Heart right ventricle (tissue), 16 donors: ENCODE results near the gene SEZ6. TPM values are rescaled to one million over a fixed set of nuclear protein-coding genes. Genes with fewer than 3 reads are reported as not detected.

Experiments
- ATAC-seq, 8 donors: fragments of 200-7000 bp; cut with Tn5 transposase; one replicate each; pipeline ENCODE4 v1.9.1; 2020; ENCODE audit warnings: mild to moderate bottlenecking in 8 of 8, moderate library complexity in 8 of 8, moderate number of reproducible peaks in 1 of 8
- DNase-seq, 2 donors: peaks; one replicate each; pipeline ENCODE4 v3.0.0-alpha.2; 2020
- H3K27ac ChIP-seq, 10 donors: fragments of 200-600 bp; sonication (generic) in 2 of 10; one replicate each; pipeline versions ENCODE4 v1.5.0 to v1.8.0; 2020 to 2022; ENCODE audit warnings: mild to moderate bottlenecking in 3 of 10
- H3K27me3 ChIP-seq, 7 donors: fragments of 200-600 bp; one replicate each; pipeline ENCODE4 v1.8.0; 2021 to 2022; ENCODE audit warnings: mild to moderate bottlenecking in 2 of 7
- H3K36me3 ChIP-seq, 9 donors: fragments of 200-600 bp; sonication (generic) in 1 of 9; one replicate each; pipeline versions ENCODE4 v1.5.0 to v1.8.0; 2020 to 2022; ENCODE audit warnings: mild to moderate bottlenecking in 2 of 9
- H3K4me1 ChIP-seq, 9 donors: fragments of 200-600 bp; sonication (generic) in 1 of 9; one replicate each; pipeline versions ENCODE4 v1.5.0 to v1.8.0; 2020 to 2022; ENCODE audit warnings: mild to moderate bottlenecking in 4 of 9
- H3K4me3 ChIP-seq, 10 donors: fragments of 200-600 bp; sonication (generic) in 2 of 10; one replicate each; pipeline versions ENCODE4 v1.5.0 to v1.8.0; 2020 to 2022; ENCODE audit warnings: mild to moderate bottlenecking in 7 of 10, moderate library complexity in 2 of 10
- H3K9me3 ChIP-seq, 11 donors: fragments of 200-600 bp in 10 of 11; sonication (generic) in 2 of 11; one replicate each; pipeline versions ENCODE4 v1.5.0 to v1.8.0; 2013 to 2022; ENCODE audit warnings: mild to moderate bottlenecking in 2 of 11, control low read depth in 1 of 11, moderate library complexity in 1 of 11
- CTCF ChIP-seq, 9 donors: fragments of 200-600 bp; sonication (generic) in 2 of 9; IDR thresholded peaks; one replicate each; pipeline versions ENCODE4 v1.5.0 to v1.8.0; 2021 to 2022; ENCODE audit warnings: antibody characterized with exemption in 9 of 9, mild to moderate bottlenecking in 5 of 9, moderate library complexity in 1 of 9
- WGBS, 2 donors: extraction: QIAGEN DNeasy Blood & Tissue Kit; methylation state at CpG; one replicate each; pipeline ENCODE4 v1.1.7; 2013; ENCODE audit warnings: inconsistent platforms in 1 of 2; 5-methylcytosine and 5-hydroxymethylcytosine counted together
- intact Hi-C, 10 donors: fragments of 100-400 bp; cut with DNase I; formaldehyde crosslinking; loops; one replicate each; pipeline versions ENCODE4 v1.11.1 to v1.14.2; 2022
- polyA plus RNA-seq, 2 donors: library from polyadenylated mRNA; stranded (reverse); fragments of 200-250 nt; gene quantifications; one replicate each; pipeline ENCODE4 v1.2.3, GENCODE V29; 2013
- total RNA-seq, 10 donors: library from RNA; stranded (reverse); fragmentation: NEBNext Ultra II Directional in 3 of 10; extraction: Animal tissue kit (Norgen Biotek cat#: 25700) in 3 of 10; gene quantifications; one replicate each; pipeline versions ENCODE4 v1.2.1 to v1.2.4, GENCODE V29; 2021 to 2023
- donor health status: Arrhythmogenic right ventricular cardiomyopathy.
- donor health status: ischemic (EF 13 %, LVEDD 7.1; RV severe dilation, severe dysfunction).
- donor health status: healthy with polysubstance abuse.
- donor health status: DM: no; HTN: yes; CAD: no.
- donor health status: DM: no; HTN: no; CAD: no.
- donor health status: ischemic (EF 25% LVEDD 6.9; RV normal size, moderate dysfunction).
- donor health status: ischemic (EF 25% LVEDD 5.7; RV mildly dilated, moderate dysfunction).
- donor health status: healthy.
- donor health status: DM: yes; HTN: yes; CAD: no.
- donor health status: Ischemic cardiomyopathy.
- donor health status: ischemic (EF 35%, LVEDD 5.7; RV mildly dilated, moderate dysfunction).
- donor health status: nonischemic (EF 11% LVEDD 7.7; RV severe dilation, severe dysfunction).
- donor health status: DM: yes; HTN: yes; CAD: no.
- donor health status: PGD.
- donor health status: ischemic (EF 29% LVEDD 5.4; RV normal size, mild dysfunction).
- donor health status: nonischemic (EF 23%, LVEDD 6.1; RV moderate dilation, normal function).

SEZ6 gene
- total and polyA plus RNA-seq, 12 donors, result not detected

- Histone ChIP-seq H3K4me1 (peaks cover 27 to 98% (median 81%) of the 10 kb centered on the region in 9 donors), H3K27ac (no peak overlapping the region), H3K4me3 (no peak overlapping the region), H3K9me3 (no peaks in the 10 kb centered on the region), H3K27me3 (no peaks in the 10 kb centered on the region), H3K36me3 (peaks cover 0 to 58% (median 0%) of the 10 kb centered on the region in 9 donors)
- 88 to 93% methylated on average over 2 of the region's 2 CpGs for WGBS, 2 donors
- DNase-seq (no peak), ATAC-seq (no peak)
- intact Hi-C loops, result loop anchor here in 2 of 10 donors (10.0 kb wide), 1 partner anchor 98 kb away; the partner anchor contains the start of gene FAM222B (in 2 of the 2)
- no peak for TF ChIP-seq CTCF (IDR thresholded peaks at IDR 0.05)
Measured at GRCh38 chr17:28942925-28943324, 62.9 kb downstream of the SEZ6 start.

- Histone ChIP-seq H3K27ac (peak overlapping the region in 6 of 10 donors; percentile 18 to 66 (median 36)), H3K9me3 (no peaks in the 10 kb centered on the region), H3K36me3 (peaks cover 0 to 44% (median 0%) of the 10 kb centered on the region in 9 donors), H3K27me3 (no peaks in the 10 kb centered on the region), H3K4me1 (peaks cover 22 to 98% (median 81%) of the 10 kb centered on the region in 9 donors), H3K4me3 (no peak overlapping the region)
- 82 to 85% methylated on average over 1 of the region's 1 CpG for WGBS, 2 donors
- DNase-seq (no peak), ATAC-seq (no peak)
- intact Hi-C loops, result loop anchor here in 2 of 10 donors (10.0 kb wide), 1 partner anchor 96 kb away; the partner anchor contains the start of gene FAM222B (in 2 of the 2)
- TF ChIP-seq CTCF (IDR thresholded peaks at IDR 0.05), result no peak
Measured at GRCh38 chr17:28941251-28941650, 64.6 kb downstream of the SEZ6 start.

DNA sequence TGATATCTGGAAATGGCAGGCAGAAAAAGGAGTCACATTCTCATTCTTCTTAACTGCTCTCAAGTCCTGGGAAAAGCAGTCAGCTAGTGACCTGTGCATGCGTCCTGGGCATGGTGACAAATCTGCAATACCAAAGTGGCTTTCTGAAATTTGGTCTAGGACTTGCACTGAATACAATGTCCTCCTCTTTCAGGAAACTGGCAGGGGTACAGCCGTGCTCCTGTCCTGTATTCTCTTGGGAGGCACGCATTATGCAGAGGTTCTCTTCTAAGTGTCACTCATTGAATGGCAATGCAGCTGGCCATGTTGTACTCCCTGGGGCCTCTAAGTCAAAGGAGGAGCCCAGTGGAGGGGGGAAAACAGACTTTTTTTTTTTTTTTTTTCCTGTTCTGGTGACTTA, 65.2 kb downstream of the SEZ6 start:
- 10 to 14% methylated on average over 3 of the region's 3 CpGs for WGBS, 2 donors
- H3K4me1 ChIP-seq, result peaks cover 22 to 98% (median 81%) of the 10 kb centered on the region in 9 donors
- intact Hi-C loops, result loop anchor here in 2 of 10 donors (10.0 kb wide), 1 partner anchor 96 kb away; the partner anchor contains the start of gene FAM222B (in 2 of the 2)
- DNase-seq (no peak), ATAC-seq (peak in 7 of 8 donors; percentile 19 to 86 (median 64))
- H3K27me3 ChIP-seq, result no peaks in the 10 kb centered on the region
- no peak for TF ChIP-seq CTCF (IDR thresholded peaks at IDR 0.05)
- peak overlapping the region in 7 of 10 donors; percentile 19 to 80 (median 38) for H3K27ac ChIP-seq
- H3K4me3 ChIP-seq, result no peak overlapping the region
- H3K36me3 ChIP-seq, result peaks cover 0 to 48% (median 0%) of the 10 kb centered on the region in 9 donors
- no peaks in the 10 kb centered on the region for H3K9me3 ChIP-seq

- intact Hi-C loops, result loop anchor here in 2 of 10 donors (10.0 kb wide), 1 partner anchor 95 kb away; the partner anchor contains the start of gene FAM222B (in 2 of the 2)
- no peak for TF ChIP-seq CTCF (IDR thresholded peaks at IDR 0.05)
- Histone ChIP-seq H3K27me3 (no peaks in the 10 kb centered on the region), H3K9me3 (no peaks in the 10 kb centered on the region), H3K27ac (peak overlapping the region in 7 of 10 donors; percentile 19 to 80 (median 38)), H3K36me3 (peaks cover 0 to 52% (median 0%) of the 10 kb centered on the region in 9 donors), H3K4me3 (no peak overlapping the region), H3K4me1 (peaks cover 19 to 98% (median 78%) of the 10 kb centered on the region in 9 donors)
- WGBS, 2 donors, result 50 to 63% methylated on average over 3 of the region's 3 CpGs
- ATAC-seq (no peak), DNase-seq (no peak)
Measured at GRCh38 chr17:28940142-28940541, 65.7 kb downstream of the SEZ6 start.
